Coronary artery (tissue), 2 donors: ENCODE measurements around the gene AUTS2.

Experiments used
- DNase-seq: peaks from one replicate; pipeline ENCODE4 v3.0.0-alpha.2; 2017; ENCODE audit warnings: low spot score
- H3K27ac ChIP-seq, 2 donors: fragments of 200-600 bp; sonication (generic); one replicate each; pipeline ENCODE4 v1.5.1; 2016 to 2019
- H3K4me3 ChIP-seq: fragments of 200-600 bp; sonication (generic); 2 replicates; pipeline ENCODE4 v1.5.1; 2016; ENCODE audit warnings: mild to moderate bottlenecking, moderate library complexity
- CTCF ChIP-seq: fragments of 200-600 bp; sonication (generic); IDR thresholded peaks from one replicate; pipeline ENCODE4 v1.5.1; 2019; ENCODE audit warnings: antibody characterized with exemption

AUTS2 gene

GRCh38 chr7:70210200-70210935 lies 612.1 kb downstream of the AUTS2 start:
- no peak for DNase-seq
- Histone ChIP-seq H3K4me3 (no peak overlapping the region), H3K27ac (no peak overlapping the region)
- TF ChIP-seq CTCF, result no peak

- TF ChIP-seq CTCF, result no peak
- Histone ChIP-seq H3K4me3 (no peak overlapping the region), H3K27ac (no peak overlapping the region)
- no peak for DNase-seq
Measured at GRCh38 chr7:70210936-70211310, 612.6 kb downstream of the AUTS2 start.

- TF ChIP-seq CTCF, result no peak
Measured at GRCh38 chr7:70212281-70212680, 614.0 kb downstream of the AUTS2 start.

GRCh38 chr7:70214071-70214470 lies 615.8 kb downstream of the AUTS2 start:
- Histone ChIP-seq H3K27ac (no peak overlapping the region), H3K4me3 (no peak overlapping the region)
- no peak for TF ChIP-seq CTCF
- DNase-seq, result no peak

More at GRCh38 chr7:70212281-70212680, 614.0 kb downstream of the AUTS2 start:
- Histone ChIP-seq H3K27ac (no peak overlapping the region), H3K4me3 (no peak overlapping the region)
- DNase-seq, result no peak

GRCh38 chr7:70215491-70215890 lies 617.2 kb downstream of the AUTS2 start:
- no peak for DNase-seq
- TF ChIP-seq CTCF, result no peak
- no peak overlapping the region for H3K4me3 ChIP-seq
- H3K27ac ChIP-seq, result no peak overlapping the region

- H3K27ac ChIP-seq, result no peak overlapping the region
- DNase-seq, result no peak
- TF ChIP-seq CTCF, result no peak
- no peak overlapping the region for H3K4me3 ChIP-seq
Measured at GRCh38 chr7:70217571-70217970, 619.3 kb downstream of the AUTS2 start.

GRCh38 chr7:70218006-70218405 lies 619.7 kb downstream of the AUTS2 start:
- no peak for DNase-seq
- no peak for TF ChIP-seq CTCF
- no peak overlapping the region for H3K27ac ChIP-seq
- no peak overlapping the region for H3K4me3 ChIP-seq
